GM18519 (cell line): ENCODE data around the gene TSFM.

Experiments
- ATAC-seq: cut with Tn5 transposase; IDR thresholded peaks from one replicate; pipeline ENCODE4 v1.9.1; 2021; ENCODE audit warnings: mild to moderate bottlenecking, moderate library complexity; ENCODE audit not compliant: unreplicated experiment, low FRiP score

The TSFM gene

GRCh38 chr12:57846577-57847319, 64.2 kb downstream of the TSFM start, which contains the start of gene CTDSP2:
CTDSP2 (minus strand) TSS chr12:57846729; CDS start chr12:57846435, 294 bp downstream.
- ATAC-seq, result peak; percentile 23
